Measurements from ENCODE around the gene LRRC41.
"Not testable (repeated sequence)": the region's sequence is repeated elsewhere in the genome, so short reads cannot be mapped to it uniquely, and the experiment has no call there.

The LRRC41 gene

GRCh38 chr1:46284597-46285564 is 18.5 kb downstream of the LRRC41 start:
- no peak for DNase-seq

GRCh38 chr1:46284058-46284457 is 19.4 kb downstream of the LRRC41 start:
- no peak for DNase-seq

GRCh38 chr1:46281021-46281420 is 22.4 kb downstream of the LRRC41 start:
- DNase-seq, result no peak

GRCh38 chr1:46280092-46280491 is 23.3 kb downstream of the LRRC41 start:
- no peak for DNase-seq

GRCh38 chr1:46278807-46279206 is 24.6 kb downstream of the LRRC41 start:
- no peak for DNase-seq

GRCh38 chr1:46277658-46278373 is 25.6 kb downstream of the LRRC41 start:
- no peak for DNase-seq

GRCh38 chr1:46275030-46275337 is 28.4 kb downstream of the LRRC41 start:
- DNase-seq, result no peak

- no peak for DNase-seq
Observed at GRCh38 chr1:46274225-46275029, 29.0 kb downstream of the LRRC41 start.

GRCh38 chr1:46268578-46268977 is 34.8 kb downstream of the LRRC41 start:
- no peak for DNase-seq

GRCh38 chr1:46263146-46263545 is 40.3 kb downstream of the LRRC41 start:
- DNase-seq, result no peak

- DNase-seq, result no peak
Observed at GRCh38 chr1:46262508-46262907, 40.9 kb downstream of the LRRC41 start.

GRCh38 chr1:46256523-46256922 is 46.9 kb downstream of the LRRC41 start:
- DNase-seq, result no peak

GRCh38 chr1:46254668-46255067 is 48.7 kb downstream of the LRRC41 start:
- DNase-seq, result no peak

- DNase-seq, result peak; percentile 6
Observed at GRCh38 chr1:46248122-46248920, 55.1 kb downstream of the LRRC41 start.

GRCh38 chr1:46247436-46248121 is 55.8 kb downstream of the LRRC41 start, which contains the start of gene RAD54L:
Gene RAD54L (plus strand): TSS chr1:46247763. CDS start chr1:46248406, 643 bp downstream.
- DNase-seq, result peak; percentile 97

- no peak for DNase-seq
Observed at GRCh38 chr1:46246548-46247435, 56.6 kb downstream of the LRRC41 start.

GRCh38 chr1:46246136-46246535 is 57.3 kb downstream of the LRRC41 start:
- DNase-seq, result not testable (repeated sequence)

GRCh38 chr1:46244656-46245371 is 58.6 kb downstream of the LRRC41 start:
- no peak for DNase-seq

- not testable (repeated sequence) for DNase-seq
Observed at GRCh38 chr1:46243831-46244230, 59.6 kb downstream of the LRRC41 start.

- no peak for DNase-seq
Observed at GRCh38 chr1:46242918-46243317, 60.5 kb downstream of the LRRC41 start.

All from NCI-H2081 treated with DMSO at 0.1 percent for 48 hours (cell line).